Endothelial cell of umbilical vein (primary cell): ENCODE measurements around the gene LRFN5. TPM values are rescaled to one million over a fixed set of nuclear protein-coding genes. Genes with fewer than 3 reads are reported as not detected.

Experiments used
- BruUV-seq: library from RNA; stranded (reverse); fragments of 400-500 nt; replicated peaks from 2 replicates; lab custom pipeline; 2021; lab: Mats Ljungman, UMichigan
- CTCF ChIA-PET: fragments of 300-600, 350-600 bp; sonication (Branson Sonifier 250); formaldehyde crosslinking; loops from one replicate; lab custom pipeline; 2021; ENCODE audit warnings: antibody characterized with exemption, inconsistent platforms; lab: Charles Lee
- POLR2A ChIA-PET: fragments of 300-600, 350-600 bp; sonication (Branson Sonifier 250); formaldehyde crosslinking; loops from one replicate; lab custom pipeline; 2021; ENCODE audit warnings: antibody characterized with exemption, inconsistent platforms; lab: Charles Lee
- DNase-seq: peaks from one replicate; pipeline ENCODE4 v3.0.0-alpha.2; 2011; ENCODE audit warnings: low read depth, low spot score
- FAIRE-seq: peaks from 2 replicates; lab custom pipeline; 2011; peaks lifted over from hg19 to GRCh38; lab: Jason Lieb, UNC
- H2AFZ ChIP-seq: 2 replicates; pipeline ENCODE4 v1.6.0; 2012; ENCODE audit warnings: low read depth, low read length, control low read depth, inconsistent platforms
- H3K27ac ChIP-seq: 2 replicates; pipeline ENCODE4 v1.5.1; 2011; ENCODE audit warnings: low read depth, mild to moderate bottlenecking, control low read depth, low read length, moderate library complexity; ENCODE audit not compliant: insufficient read depth
- H3K27me3 ChIP-seq, 2 experiments: 2 replicates each; pipeline versions ENCODE4 v1.6.0 to v1.6.1; 2011; ENCODE audit warnings: low read length in 2 of 2, mixed read lengths in 1 of 2; ENCODE audit not compliant: control insufficient read depth in 2 of 2, insufficient read depth in 2 of 2
- H3K36me3 ChIP-seq, 2 experiments: 2 replicates in 1 of 2; 3 replicates in 1 of 2; pipeline ENCODE4 v1.5.1; 2011; ENCODE audit warnings: low read length in 2 of 2, mild to moderate bottlenecking in 1 of 2, moderate library complexity in 1 of 2; ENCODE audit not compliant: control insufficient read depth in 2 of 2, insufficient read depth in 2 of 2; ENCODE audit errors: extremely low read depth in 1 of 2
- H3K4me1 ChIP-seq: 3 replicates; pipeline ENCODE4 v1.5.1; 2011; ENCODE audit warnings: mild to moderate bottlenecking, low read length; ENCODE audit not compliant: control insufficient read depth, insufficient read depth; ENCODE audit errors: extremely low read depth
- H3K4me2 ChIP-seq: 2 replicates; pipeline ENCODE4 v1.6.1; 2011; ENCODE audit warnings: low read length, control low read depth, mixed read lengths; ENCODE audit not compliant: insufficient read depth
- H3K4me3 ChIP-seq, 3 experiments: fragments of 200-600 bp in 1 of 3; sonication (generic), shearing (Covaris generic) in 1 of 3; replicated peaks in 1 of 3; 2 replicates each; pipeline ENCODE4 v1.5.1; 2011 to 2016; ENCODE audit warnings: control low read depth in 3 of 3, low read length in 3 of 3, mild to moderate bottlenecking in 2 of 3, inconsistent platforms in 1 of 3, low read depth in 1 of 3, moderate library complexity in 1 of 3; ENCODE audit not compliant: insufficient read depth in 1 of 3
- H3K79me2 ChIP-seq: 2 replicates; pipeline ENCODE4 v1.6.0; 2012; ENCODE audit warnings: low read length, inconsistent platforms; ENCODE audit not compliant: control insufficient read depth, insufficient read depth
- H3K9ac ChIP-seq: replicated peaks from 2 replicates; pipeline ENCODE3; 2011; ENCODE audit warnings: low read length, control low read depth; ENCODE audit not compliant: insufficient read depth; ENCODE audit errors: extremely low read depth
- H3K9me1 ChIP-seq: replicated peaks from 3 replicates; pipeline ENCODE4 v1.6.0; 2011; ENCODE audit warnings: mild to moderate bottlenecking, low read length; ENCODE audit not compliant: control insufficient read depth, insufficient read depth; ENCODE audit errors: extremely low read depth
- H3K9me3 ChIP-seq: replicated peaks from 2 replicates; pipeline ENCODE4 v1.5.1; 2012; ENCODE audit warnings: low read length, inconsistent platforms; ENCODE audit not compliant: control insufficient read depth, insufficient read depth
- H4K20me1 ChIP-seq: replicated peaks from 2 replicates; pipeline ENCODE3; 2011; ENCODE audit warnings: mild to moderate bottlenecking, low read length; ENCODE audit not compliant: control insufficient read depth, insufficient read depth; ENCODE audit errors: extremely low read depth
- EZH2 ChIP-seq: IDR thresholded peaks from 2 replicates; pipeline ENCODE4 v1.6.1; 2012; ENCODE audit warnings: borderline replicate concordance, low read depth, mild to moderate bottlenecking, moderate library complexity, low read length, inconsistent platforms; ENCODE audit not compliant: severe bottlenecking
- MYC ChIP-seq: IDR thresholded peaks from one replicate; pipeline ENCODE4 v1.6.1; 2011; ENCODE audit warnings: mild to moderate bottlenecking, low read depth, low read length
- POLR2AphosphoS5 ChIP-seq: IDR thresholded peaks from 2 replicates; pipeline ENCODE4 v1.6.1; 2012; ENCODE audit warnings: low read depth, mild to moderate bottlenecking, control low read depth, low read length, moderate library complexity; ENCODE audit not compliant: insufficient read depth
- dilution Hi-C: fragments of 300-500 bp; cut with MboI; formaldehyde crosslinking; loops from one replicate; pipeline ENCODE4 v1.15.0; 2019; ENCODE audit warnings: low sequenced_read_pairs; ENCODE audit not compliant: extremely low pct_ligation_motif_present
- intact Hi-C: fragments of 100-400 bp; cut with micrococcal nuclease; formaldehyde crosslinking; loops from one replicate; pipeline ENCODE4 v1.10.0; 2022
- polyA plus RNA-seq, 4 experiments: library from polyadenylated mRNA; depleted of rRNA in 3 of 4; stranded (reverse) in 3 of 4; unstranded in 1 of 4; fragments of >200 nt; gene quantifications; 2 replicates each; pipeline versions ENCODE4 v1.2.1 to v1.2.3, GENCODE V29; 2011 to 2012; ENCODE audit warnings: missing spikeins in 1 of 4
- total RNA-seq: library from RNA; stranded (reverse); gene quantifications from 2 replicates; pipeline ENCODE4 v1.2.3, GENCODE V29; 2021
- TF ChIP-seq, protein P1 (sequence below), 2 donors: IDR thresholded peaks; 1 replicate in 1 of 2; 2 replicates in 1 of 2; pipeline ENCODE4 v1.5.1; 2011; ENCODE audit warnings: low read length in 2 of 2, mild to moderate bottlenecking in 2 of 2, moderate library complexity in 2 of 2, control low read depth in 1 of 2, inconsistent platforms in 1 of 2, low read depth in 1 of 2; ENCODE audit not compliant: insufficient read depth in 1 of 2; ENCODE audit errors: extremely low read depth in 1 of 2
- TF ChIP-seq, protein P2 (sequence below): IDR thresholded peaks from 2 replicates; pipeline ENCODE4 v1.6.1; 2011; ENCODE audit not compliant: insufficient read depth, insufficient read length

Gene LRFN5
- total and polyA plus RNA-seq, 2 donors (not counting 3 experiments of a cell fraction or from before 2014, with no cell fraction given) = not detected

- no TSS peak for BruUV-seq
- Histone ChIP-seq H3K4me3 (no peak overlapping the region), H3K79me2 (no peaks in the 10 kb centered on the region), H3K9me1 (no peaks in the 10 kb centered on the region), H2AFZ (no peak overlapping the region), H3K9ac (no peak overlapping the region), H3K27ac (no peak overlapping the region), H3K9me3 (no peaks in the 10 kb centered on the region), H3K27me3 (no peaks in the 10 kb centered on the region), H3K4me1 (no peaks in the 10 kb centered on the region), H3K36me3 (no peaks in the 10 kb centered on the region), H4K20me1 (no peaks in the 10 kb centered on the region), H3K4me2 (no peak overlapping the region)
- no peak for DNase-seq
- intact Hi-C loops (no loop called here), dilution Hi-C loops (no loop called here)
- no peak for FAIRE-seq
- ChIA-PET POLR2A (no interaction called here), CTCF (no interaction called here)
- no peak for TF ChIP-seq EZH2
- no peak for TF ChIP-seq POLR2AphosphoS5
- TF ChIP-seq, protein P1, sequence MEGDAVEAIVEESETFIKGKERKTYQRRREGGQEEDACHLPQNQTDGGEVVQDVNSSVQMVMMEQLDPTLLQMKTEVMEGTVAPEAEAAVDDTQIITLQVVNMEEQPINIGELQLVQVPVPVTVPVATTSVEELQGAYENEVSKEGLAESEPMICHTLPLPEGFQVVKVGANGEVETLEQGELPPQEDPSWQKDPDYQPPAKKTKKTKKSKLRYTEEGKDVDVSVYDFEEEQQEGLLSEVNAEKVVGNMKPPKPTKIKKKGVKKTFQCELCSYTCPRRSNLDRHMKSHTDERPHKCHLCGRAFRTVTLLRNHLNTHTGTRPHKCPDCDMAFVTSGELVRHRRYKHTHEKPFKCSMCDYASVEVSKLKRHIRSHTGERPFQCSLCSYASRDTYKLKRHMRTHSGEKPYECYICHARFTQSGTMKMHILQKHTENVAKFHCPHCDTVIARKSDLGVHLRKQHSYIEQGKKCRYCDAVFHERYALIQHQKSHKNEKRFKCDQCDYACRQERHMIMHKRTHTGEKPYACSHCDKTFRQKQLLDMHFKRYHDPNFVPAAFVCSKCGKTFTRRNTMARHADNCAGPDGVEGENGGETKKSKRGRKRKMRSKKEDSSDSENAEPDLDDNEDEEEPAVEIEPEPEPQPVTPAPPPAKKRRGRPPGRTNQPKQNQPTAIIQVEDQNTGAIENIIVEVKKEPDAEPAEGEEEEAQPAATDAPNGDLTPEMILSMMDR (IDR thresholded peaks at IDR 0.05; ENCODE audit: extremely low read depth in 1 of 2, insufficient read depth in 1 of 2, low read depth in 1 of 2, low read length in 2 of 2) = no peak
- TF ChIP-seq, protein P2, sequence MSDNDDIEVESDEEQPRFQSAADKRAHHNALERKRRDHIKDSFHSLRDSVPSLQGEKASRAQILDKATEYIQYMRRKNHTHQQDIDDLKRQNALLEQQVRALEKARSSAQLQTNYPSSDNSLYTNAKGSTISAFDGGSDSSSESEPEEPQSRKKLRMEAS = no peak
- no peak for TF ChIP-seq MYC
These were observed 267.1 kb downstream of the LRFN5 start for GRCh38 chr14:41873686-41874317.
